GM12878 (cell line): ENCODE measurements around the gene WSCD2. TPM values are rescaled to one million over a fixed set of nuclear protein-coding genes. Genes with fewer than 3 reads are reported as not detected.

Experiments used
- ATAC-seq: fragments of 200-7000 bp; cut with Tn5 transposase; 3 replicates; pipeline ENCODE4 v1.9.1; 2020; ENCODE audit warnings: mild to moderate bottlenecking, moderate library complexity
- BruUV-seq: library from RNA; stranded (reverse); fragments of 400-500 nt; replicated peaks from 2 replicates; lab custom pipeline; 2021; lab: Mats Ljungman, UMichigan
- CTCF ChIA-PET: fragments of 300-600 bp; sonication (Branson Sonifier 250); formaldehyde crosslinking; extraction: SDS; loops from one replicate; lab custom pipeline; 2021; ENCODE audit warnings: inconsistent platforms; lab: Yijun Ruan, JAX
- POLR2A ChIA-PET: fragments of 350-600 bp; formaldehyde crosslinking; extraction: SDS; loops from one replicate; lab custom pipeline; 2021; ENCODE audit warnings: inconsistent platforms; lab: Charles Lee
- RAD21 ChIA-PET: fragments of 300-600 bp; sonication (Branson Sonifier 250); formaldehyde crosslinking; loops from one replicate; lab custom pipeline; 2023; ENCODE audit warnings: antibody characterized with exemption; ENCODE audit not compliant: unreplicated experiment; lab: Charles Lee
- SMC1A ChIA-PET: fragments of 300-600 bp; sonication (Branson Sonifier 250); formaldehyde crosslinking; loops from one replicate; lab custom pipeline; 2023; ENCODE audit not compliant: unreplicated experiment, uncharacterized antibody; lab: Charles Lee
- DNase-seq: peaks from one replicate; pipeline ENCODE4 v3.0.0-alpha.2; 2011; ENCODE audit warnings: low read depth, low spot score
- FAIRE-seq: peaks from 3 replicates; lab custom pipeline; 2011; peaks lifted over from hg19 to GRCh38; lab: Jason Lieb, UNC
- H2AFZ ChIP-seq: 2 replicates; pipeline ENCODE4 v1.6.0; 2011; ENCODE audit warnings: low read depth, low read length, control low read depth; ENCODE audit not compliant: control insufficient read depth
- H3K27ac ChIP-seq: 2 replicates; pipeline ENCODE4 v1.5.1; 2011; ENCODE audit warnings: control low read depth; ENCODE audit not compliant: control insufficient read depth, insufficient read depth
- H3K27me3 ChIP-seq, 2 experiments: replicated peaks in 1 of 2; 2 replicates each; pipeline versions ENCODE4 v1.6.0 to v1.6.1; 2011; ENCODE audit warnings: low read length in 1 of 2; ENCODE audit not compliant: control insufficient read depth in 2 of 2, insufficient read depth in 2 of 2
- H3K36me3 ChIP-seq, 2 experiments: 2 replicates each; pipeline ENCODE4 v1.5.1; 2011; ENCODE audit warnings: low read length in 1 of 2; ENCODE audit not compliant: control insufficient read depth in 2 of 2, insufficient read depth in 2 of 2
- H3K4me1 ChIP-seq: 2 replicates; pipeline ENCODE4 v1.6.1; 2011; ENCODE audit warnings: mild to moderate bottlenecking, low read length, moderate library complexity, mixed read lengths; ENCODE audit not compliant: control insufficient read depth, insufficient read depth
- H3K4me2 ChIP-seq: 2 replicates; pipeline ENCODE4 v1.6.0; 2011; ENCODE audit warnings: control low read depth; ENCODE audit not compliant: control insufficient read depth, insufficient read depth
- H3K4me3 ChIP-seq: fragments of 200-600 bp; sonication (generic); 2 replicates; pipeline ENCODE4 v1.5.1; 2016
- H3K79me2 ChIP-seq: 2 replicates; pipeline ENCODE4 v1.6.0; 2011; ENCODE audit warnings: low read length; ENCODE audit not compliant: control insufficient read depth, insufficient read depth
- H3K9ac ChIP-seq: 2 replicates; pipeline ENCODE4 v1.8.0; 2011; ENCODE audit warnings: low read length, control low read depth, mixed read lengths; ENCODE audit not compliant: control insufficient read depth, insufficient read depth
- H3K9me3 ChIP-seq: replicated peaks from 3 replicates; pipeline ENCODE4 v1.5.1; 2011; ENCODE audit warnings: mild to moderate bottlenecking, low read length; ENCODE audit not compliant: control insufficient read depth, insufficient read depth
- H4K20me1 ChIP-seq: 2 replicates; pipeline ENCODE4 v1.6.0; 2011; ENCODE audit not compliant: control insufficient read depth, insufficient read depth
- ATF7 ChIP-seq: fragments of 450-650 bp; IDR thresholded peaks from 2 replicates; pipeline ENCODE4 v1.6.1; 2016; ENCODE audit warnings: low read depth, mild to moderate bottlenecking
- CREM ChIP-seq: IDR thresholded peaks from 2 replicates; pipeline ENCODE4 v1.6.1; 2014; ENCODE audit warnings: antibody characterized with exemption, low read depth
- E2F8 ChIP-seq: fragments of 450-650 bp; IDR thresholded peaks from 2 replicates; pipeline ENCODE4 v1.6.1; 2018; ENCODE audit warnings: mild to moderate bottlenecking, low read depth, moderate library complexity; ENCODE audit not compliant: partially characterized antibody
- FOXK2 ChIP-seq: fragments of 450-650 bp; IDR thresholded peaks from 2 replicates; pipeline ENCODE4 v1.6.1; 2017; ENCODE audit warnings: mild to moderate bottlenecking, moderate library complexity
- GABPA ChIP-seq: IDR thresholded peaks from 2 replicates; pipeline ENCODE4 v1.6.1; 2014; ENCODE audit warnings: antibody characterized with exemption, low read depth, mild to moderate bottlenecking, inconsistent platforms
- IRF4 ChIP-seq: IDR thresholded peaks from 2 replicates; pipeline ENCODE4 v1.6.1; 2011; ENCODE audit warnings: low read depth, low read length
- KDM1A ChIP-seq: fragments of 200-600 bp; sonication (generic); IDR thresholded peaks from 2 replicates; pipeline ENCODE4 v1.6.1; 2016; ENCODE audit warnings: borderline replicate concordance
- MEF2B ChIP-seq: fragments of 450-650 bp; IDR thresholded peaks from 2 replicates; pipeline ENCODE4 v1.6.1; 2018; ENCODE audit warnings: mild to moderate bottlenecking, moderate library complexity; ENCODE audit not compliant: partially characterized antibody, poor library complexity, severe bottlenecking
- NFXL1 ChIP-seq: fragments of 450-650 bp; IDR thresholded peaks from 2 replicates; pipeline ENCODE4 v1.6.1; 2017; ENCODE audit warnings: antibody characterized with exemption, mild to moderate bottlenecking, borderline replicate concordance
- NKRF ChIP-seq: fragments of 450-650 bp; conservative IDR thresholded peaks from 2 replicates; pipeline ENCODE4 v1.6.1; 2017; ENCODE audit warnings: mild to moderate bottlenecking, moderate library complexity
- POLR2AphosphoS5 ChIP-seq: IDR thresholded peaks from 2 replicates; pipeline ENCODE4 v1.6.1; 2011; ENCODE audit warnings: mild to moderate bottlenecking, low read length, inconsistent platforms
- SP1 ChIP-seq: IDR thresholded peaks from one replicate; pipeline ENCODE4 v1.6.1; 2011; ENCODE audit warnings: low read depth, low read length
- SREBF2 ChIP-seq: IDR thresholded peaks from 2 replicates; pipeline ENCODE4 v1.6.1; 2012; ENCODE audit warnings: mild to moderate bottlenecking, low read length
- TCF7 ChIP-seq: IDR thresholded peaks from 2 replicates; pipeline ENCODE4 v1.6.1; 2014; ENCODE audit warnings: antibody characterized with exemption, borderline replicate concordance
- YBX1 ChIP-seq: fragments of 450-650 bp; IDR thresholded peaks from 2 replicates; pipeline ENCODE4 v1.6.1; 2016; ENCODE audit warnings: antibody characterized with exemption
- ZNF217 ChIP-seq: fragments of 450-650 bp; IDR thresholded peaks from 2 replicates; pipeline ENCODE4 v1.6.1; 2017; ENCODE audit warnings: antibody characterized with exemption, mild to moderate bottlenecking
- ZNF274 ChIP-seq: IDR thresholded peaks from one replicate; pipeline ENCODE4 v1.8.0; 2011; ENCODE audit not compliant: insufficient read length, insufficient read depth
- ZNF687 ChIP-seq: fragments of 450-650 bp; IDR thresholded peaks from 2 replicates; pipeline ENCODE4 v1.6.1; 2017; ENCODE audit warnings: mild to moderate bottlenecking, moderate library complexity
- WGBS: methylation state at CpG from one replicate; pipeline ENCODE4 v1.1.6; 2016; ENCODE audit warnings: low lambda C conversion rate; ENCODE audit not compliant: insufficient replicate concordance, insufficient coverage; ENCODE audit errors: missing lambda C conversion rate; 5-methylcytosine and 5-hydroxymethylcytosine counted together
- in situ Hi-C: fragments of 300-500 bp; cut with MboI; formaldehyde crosslinking; loops from 9 replicates; pipeline ENCODE4 v1.14.3; 2018; ENCODE audit warnings: mixed read lengths
- intact Hi-C: fragments of 100-400 bp; cut with micrococcal nuclease; formaldehyde crosslinking; loops from one replicate; pipeline ENCODE4 v1.14.2; 2022; ENCODE audit not compliant: unreplicated experiment
- polyA plus RNA-seq, 11 experiments: library from polyadenylated mRNA; depleted of rRNA in 4 of 11; unstranded in 6 of 11; stranded (reverse) in 5 of 11; fragments of >200 nt; fragmentation: Nextera tagmentation in 4 of 11; fragmentation: Illumina TruSeq in 1 of 11; extraction: Ambion mirVana in 4 of 11; extraction: Trizol in 1 of 11; gene quantifications; 1 replicate in 1 of 11; 2 replicates in 10 of 11; pipeline versions ENCODE4 v1.2.1 to v1.2.3, GENCODE V29; 2011 to 2016; ENCODE audit warnings: inconsistent platforms in 2 of 11, missing spikeins in 2 of 11, low read depth in 1 of 11
- total RNA-seq, 4 experiments: library from RNA; depleted of rRNA in 3 of 4; stranded (reverse); fragments of >200 nt in 3 of 4; fragmentation: Illumina TruSeq in 1 of 4; extraction: Trizol in 1 of 4; gene quantifications; 2 replicates each; pipeline versions ENCODE4 v1.2.1 to v1.2.3, GENCODE V29; 2013 to 2021

WSCD2 gene
- total and polyA plus RNA-seq, 10 of the 15 experiments (the other 5 are each of a cell fraction or from before 2014, with no cell fraction given) = 0.41 TPM; not detected in 9

GRCh38 chr12:108238474-108238873 lies 109.4 kb downstream of the WSCD2 start:
- no peaks in the 10 kb centered on the region for H3K36me3 ChIP-seq

More at GRCh38 chr12:108238474-108238873, 109.4 kb downstream of the WSCD2 start:
- no TSS peak for BruUV-seq
- H3K4me3 ChIP-seq = no peak overlapping the region
- H3K27ac ChIP-seq = no peak overlapping the region
- no peak for ATAC-seq
- ChIA-PET POLR2A (no interaction called here), RAD21 (no interaction called here), CTCF (interaction anchor here (1.1 kb wide), 1 partner anchor 219 kb away, joined by 3 read pairs; no protein-coding TSS in a partner anchor), SMC1A (no interaction called here)
- H3K9ac ChIP-seq = no peak overlapping the region
- intact Hi-C loops (no loop called here), in situ Hi-C loops (no loop called here)
- FAIRE-seq = no peak
- TF ChIP-seq SREBF2 (no peak), NKRF (no peak), TCF7 (no peak), SP1 (no peak), IRF4 (no peak), MEF2B (no peak), ZNF687 (no peak), NFXL1 (no peak), KDM1A (no peak), GABPA (no peak), POLR2AphosphoS5 (no peak), ATF7 (no peak), E2F8 (no peak), ZNF217 (no peak), CREM (no peak), ZNF274 (no peak), YBX1 (no peak), FOXK2 (no peak)
- no peak for DNase-seq
- no peaks in the 10 kb centered on the region; a peak in 1 of 4 replicates for H3K27me3 ChIP-seq
- H2AFZ ChIP-seq = no peak overlapping the region
- no peaks in the 10 kb centered on the region; the same call in 1 of the 2 replicates for H3K4me1 ChIP-seq
- H3K4me2 ChIP-seq = no peak overlapping the region
- no peaks in the 10 kb centered on the region for H4K20me1 ChIP-seq
- H3K79me2 ChIP-seq = no peaks in the 10 kb centered on the region
- no peaks in the 10 kb centered on the region; the same call in 2 of the 3 replicates for H3K9me3 ChIP-seq
- 26% methylated on average over 3 of the region's 3 CpGs for WGBS
